ENCODE data around the gene TOPBP1. TPM values are rescaled to one million over a fixed set of nuclear protein-coding genes. Genes with fewer than 3 reads are reported as not detected.
"Not testable (repeated sequence)": the region's sequence is repeated elsewhere in the genome, so short reads cannot be mapped to it uniquely, and the experiment has no call there.

The TOPBP1 gene
- polyA plus RNA-seq, 10 donors = 21.9 to 36.9 (median 26.7) TPM

GRCh38 chr3:133573054-133573628 lies 88.6 kb downstream of the TOPBP1 start:
- peak; percentile 100 for DNase-seq

- peak in 1 of 3 donors; percentile 32 for DNase-seq
These were observed 89.3 kb downstream of the TOPBP1 start for GRCh38 chr3:133572158-133573053.

- peak in 1 of 3 donors; percentile 33 for DNase-seq
These were observed 90.8 kb downstream of the TOPBP1 start for GRCh38 chr3:133570937-133571320.

GRCh38 chr3:133570139-133570936 lies 91.4 kb downstream of the TOPBP1 start:
- peak; percentile 72 to 81 (median 78) for DNase-seq

GRCh38 chr3:133568294-133569014 lies 93.3 kb downstream of the TOPBP1 start:
- peak in 1 of 3 donors; percentile 47 for DNase-seq

- DNase-seq = no peak
These were observed 97.9 kb downstream of the TOPBP1 start for GRCh38 chr3:133563816-133564215.

GRCh38 chr3:133563186-133563591 lies 98.6 kb downstream of the TOPBP1 start:
- DNase-seq = peak in 1 of 3 donors; percentile 44

GRCh38 chr3:133562376-133562775 lies 99.4 kb downstream of the TOPBP1 start:
- no peak for DNase-seq

- DNase-seq = no peak
These were observed 100.1 kb downstream of the TOPBP1 start for GRCh38 chr3:133561679-133562078.

GRCh38 chr3:133551589-133551988 lies 110.2 kb downstream of the TOPBP1 start:
- DNase-seq = not testable (repeated sequence)

Other genes with a start within 250 kb of the TOPBP1 start
- gene CDV3, start 88.3 kb downstream of the TOPBP1 start, polyA plus RNA-seq (ENCODE audit: insufficient read length in 10 of 10) = 100 to 1,000 TPM; 127 to 184 (median 147) TPM
- gene TF, start 84.5 kb upstream of the TOPBP1 start, polyA plus RNA-seq (ENCODE audit: insufficient read length in 10 of 10) = 10 to 100 TPM in 1 of 10 donors, 1 to 10 TPM in 9; 1.2 to 15.6 (median 2.9) TPM
- gene SRPRB, start 143.9 kb upstream of the TOPBP1 start, polyA plus RNA-seq (ENCODE audit: insufficient read length in 10 of 10) = 10 to 100 TPM; 32.4 to 43.4 (median 37.1) TPM
- gene RAB6B, start 233.9 kb upstream of the TOPBP1 start, polyA plus RNA-seq (ENCODE audit: insufficient read length in 10 of 10) = 10 to 100 TPM in 3 of 10 donors, 1 to 10 TPM in 7; 6.6 to 13.1 (median 9.6) TPM

Data from muscle of back (tissue), 11 donors.